ENCODE results near the gene ZHX3. TPM values are rescaled to one million over a fixed set of nuclear protein-coding genes. Genes with fewer than 3 reads are reported as not detected.

ZHX3 gene
- total and polyA plus RNA-seq, 10 of the 15 experiments (the other 5 are each of a cell fraction or from before 2014, with no cell fraction given): 1.3 to 14.0 (median 5.0) TPM

GRCh38 chr20:41137614-41138474 lies 179.7 kb downstream of the ZHX3 start (continued):
- peak; percentile 44 for TF ChIP-seq NKRF (conservative IDR thresholded peaks at IDR 0.05)
- peak in 1 of 2 experiments; percentile 83; a peak in 2 of 3 replicates for TF ChIP-seq EGR1 (IDR thresholded peaks at IDR 0.05; ENCODE audit: borderline replicate concordance in 1 of 2, low read depth in 2 of 2, low read length in 2 of 2)
- TF ChIP-seq, protein P1, sequence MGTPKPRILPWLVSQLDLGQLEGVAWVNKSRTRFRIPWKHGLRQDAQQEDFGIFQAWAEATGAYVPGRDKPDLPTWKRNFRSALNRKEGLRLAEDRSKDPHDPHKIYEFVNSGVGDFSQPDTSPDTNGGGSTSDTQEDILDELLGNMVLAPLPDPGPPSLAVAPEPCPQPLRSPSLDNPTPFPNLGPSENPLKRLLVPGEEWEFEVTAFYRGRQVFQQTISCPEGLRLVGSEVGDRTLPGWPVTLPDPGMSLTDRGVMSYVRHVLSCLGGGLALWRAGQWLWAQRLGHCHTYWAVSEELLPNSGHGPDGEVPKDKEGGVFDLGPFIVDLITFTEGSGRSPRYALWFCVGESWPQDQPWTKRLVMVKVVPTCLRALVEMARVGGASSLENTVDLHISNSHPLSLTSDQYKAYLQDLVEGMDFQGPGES (IDR thresholded peaks at IDR 0.05): 0 out of 2 replicates have a peak, but pooled peaks have one; percentile 30
- no peak for TF ChIP-seq NFYB (IDR thresholded peaks at IDR 0.05; ENCODE audit: insufficient read depth, low read depth, low read length)
- no peak for TF ChIP-seq JUNB (IDR thresholded peaks at IDR 0.05)
- TF ChIP-seq, protein P2, sequence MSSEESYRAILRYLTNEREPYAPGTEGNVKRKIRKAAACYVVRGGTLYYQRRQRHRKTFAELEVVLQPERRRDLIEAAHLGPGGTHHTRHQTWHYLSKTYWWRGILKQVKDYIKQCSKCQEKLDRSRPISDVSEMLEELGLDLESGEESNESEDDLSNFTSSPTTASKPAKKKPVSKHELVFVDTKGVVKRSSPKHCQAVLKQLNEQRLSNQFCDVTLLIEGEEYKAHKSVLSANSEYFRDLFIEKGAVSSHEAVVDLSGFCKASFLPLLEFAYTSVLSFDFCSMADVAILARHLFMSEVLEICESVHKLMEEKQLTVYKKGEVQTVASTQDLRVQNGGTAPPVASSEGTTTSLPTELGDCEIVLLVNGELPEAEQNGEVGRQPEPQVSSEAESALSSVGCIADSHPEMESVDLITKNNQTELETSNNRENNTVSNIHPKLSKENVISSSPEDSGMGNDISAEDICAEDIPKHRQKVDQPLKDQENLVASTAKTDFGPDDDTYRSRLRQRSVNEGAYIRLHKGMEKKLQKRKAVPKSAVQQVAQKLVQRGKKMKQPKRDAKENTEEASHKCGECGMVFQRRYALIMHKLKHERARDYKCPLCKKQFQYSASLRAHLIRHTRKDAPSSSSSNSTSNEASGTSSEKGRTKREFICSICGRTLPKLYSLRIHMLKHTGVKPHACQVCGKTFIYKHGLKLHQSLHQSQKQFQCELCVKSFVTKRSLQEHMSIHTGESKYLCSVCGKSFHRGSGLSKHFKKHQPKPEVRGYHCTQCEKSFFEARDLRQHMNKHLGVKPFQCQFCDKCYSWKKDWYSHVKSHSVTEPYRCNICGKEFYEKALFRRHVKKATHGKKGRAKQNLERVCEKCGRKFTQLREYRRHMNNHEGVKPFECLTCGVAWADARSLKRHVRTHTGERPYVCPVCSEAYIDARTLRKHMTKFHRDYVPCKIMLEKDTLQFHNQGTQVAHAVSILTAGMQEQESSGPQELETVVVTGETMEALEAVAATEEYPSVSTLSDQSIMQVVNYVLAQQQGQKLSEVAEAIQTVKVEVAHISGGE (CRISPR knock-in tag; IDR thresholded peaks at IDR 0.05): peak; percentile 35; the same call in 1 of the 2 replicates
- TF ChIP-seq GABPA (IDR thresholded peaks at IDR 0.05; ENCODE audit: low read depth): 0 out of 2 replicates have a peak, but pooled peaks have one; percentile 33
- 0 out of 2 replicates have a peak, but pooled peaks have one; percentile 27 for TF ChIP-seq PAX5 (IDR thresholded peaks at IDR 0.05; ENCODE audit: borderline replicate concordance, low read depth, low read length)
- 0 out of 2 replicates have a peak, but pooled peaks have one; percentile 54 for TF ChIP-seq NFXL1 (IDR thresholded peaks at IDR 0.05; ENCODE audit: borderline replicate concordance)
- TF ChIP-seq CHD2 (IDR thresholded peaks at IDR 0.05; ENCODE audit: borderline replicate concordance, low read depth, low read length): peak; percentile 64
- no peak for TF ChIP-seq E4F1 (IDR thresholded peaks at IDR 0.05; ENCODE audit: borderline replicate concordance, partially characterized antibody)
- TF ChIP-seq IKZF2 (IDR thresholded peaks at IDR 0.05): 0 out of 4 replicates have a peak, but pooled peaks of 1 of the 2 experiments have one; percentile 13
- TF ChIP-seq NR2C1 (IDR thresholded peaks at IDR 0.05): peak; percentile 88
- TF ChIP-seq LARP7 (IDR thresholded peaks at IDR 0.05): peak; percentile 25; the same call in 1 of the 2 replicates
- TF ChIP-seq CREB1 (IDR thresholded peaks at IDR 0.05; ENCODE audit: low read depth): 0 out of 2 replicates have a peak, but pooled peaks have one; percentile 11
- peak; percentile 56; the same call in 1 of the 2 replicates for TF ChIP-seq RB1 (IDR thresholded peaks at IDR 0.05; ENCODE audit: borderline replicate concordance)
- TF ChIP-seq SP1 (IDR thresholded peaks at IDR 0.05; ENCODE audit: low read depth, low read length): peak; percentile 14
- TF ChIP-seq ZNF24 (IDR thresholded peaks at IDR 0.05): peak; percentile 11; the same call in 1 of the 2 replicates
- no peak for TF ChIP-seq POLR2AphosphoS2 (IDR thresholded peaks at IDR 0.05; ENCODE audit: low read depth, low read length)
- TF ChIP-seq MEF2B (IDR thresholded peaks at IDR 0.05; ENCODE audit: partially characterized antibody, poor library complexity, severe bottlenecking): peak; percentile 25
